Smooth muscle cell (in vitro differentiated cells): ENCODE results near the gene ZNF628. TPM values are rescaled to one million over a fixed set of nuclear protein-coding genes. Genes with fewer than 3 reads are reported as not detected.

ENCODE experiments used
- DNase-seq: peaks from one replicate; lab custom pipeline; 2025; ENCODE audit not compliant: unreplicated experiment; lab: John Stamatoyannopoulos, UW
- H2AFZ ChIP-seq: fragments of 200-600 bp; sonication (generic); 2 replicates; pipeline ENCODE4 v1.6.0; 2016; ENCODE audit warnings: antibody characterized with exemption, low read depth, mild to moderate bottlenecking
- H3F3A ChIP-seq: fragments of 200-600 bp; sonication (generic); 2 replicates; pipeline ENCODE4 v1.6.0; 2017; ENCODE audit warnings: antibody characterized with exemption, low read depth
- H3K27ac ChIP-seq: fragments of 200-600 bp; sonication (generic); 2 replicates; pipeline ENCODE4 v1.5.1; 2016; ENCODE audit warnings: low read depth, mild to moderate bottlenecking
- H3K27me3 ChIP-seq: fragments of 200-600 bp; sonication (generic); 2 replicates; pipeline ENCODE4 v1.6.1; 2016; ENCODE audit warnings: low read depth, mild to moderate bottlenecking
- H3K36me3 ChIP-seq: fragments of 200-600 bp; sonication (generic); 2 replicates; pipeline ENCODE4 v1.5.1; 2016; ENCODE audit warnings: low read depth
- H3K4me1 ChIP-seq: fragments of 200-600 bp; sonication (generic); 2 replicates; pipeline ENCODE4 v1.5.1; 2016; ENCODE audit warnings: low read depth
- H3K4me2 ChIP-seq: fragments of 200-600 bp; sonication (generic); 2 replicates; pipeline ENCODE4 v1.6.0; 2016; ENCODE audit warnings: mild to moderate bottlenecking
- H3K4me3 ChIP-seq: fragments of 200-600 bp; sonication (generic); 2 replicates; pipeline ENCODE4 v1.5.1; 2016; ENCODE audit warnings: mild to moderate bottlenecking
- H3K79me2 ChIP-seq: fragments of 200-600 bp; sonication (generic); 2 replicates; pipeline ENCODE4 v1.6.0; 2016; ENCODE audit warnings: low read depth, mild to moderate bottlenecking
- H3K9ac ChIP-seq: fragments of 200-600 bp; sonication (generic); 2 replicates; pipeline ENCODE4 v1.6.0; 2016; ENCODE audit warnings: low read depth
- H3K9me3 ChIP-seq: fragments of 200-600 bp; sonication (generic); replicated peaks from 2 replicates; pipeline ENCODE4 v1.5.1; 2016; ENCODE audit warnings: low read depth
- H4K20me1 ChIP-seq: fragments of 200-600 bp; sonication (generic); 2 replicates; pipeline ENCODE4 v1.6.0; 2016; ENCODE audit warnings: low read depth
- CTCF ChIP-seq: fragments of 200-600 bp; sonication (generic); IDR thresholded peaks from 2 replicates; pipeline ENCODE4 v1.5.1; 2017; ENCODE audit warnings: borderline replicate concordance, mild to moderate bottlenecking, antibody characterized with exemption; ENCODE audit not compliant: insufficient read depth, poor library complexity, severe bottlenecking
- whole genome bisulfite sequencing: methylation state at CpG from one replicate; pipeline ENCODE4 v1.1.7; 2016; ENCODE audit warnings: low lambda C conversion rate; 5-methylcytosine and 5-hydroxymethylcytosine counted together
- polyA plus RNA-seq: library from polyadenylated mRNA; unstranded; fragments of >200 nt; fragmentation: Nextera tagmentation; extraction: Ambion mirVana; gene quantifications from 2 replicates; pipeline ENCODE4 v1.2.1, GENCODE V29; 2016
- total RNA-seq: library from RNA; depleted of rRNA; stranded (reverse); fragments of >200 nt; gene quantifications from 2 replicates; pipeline ENCODE4 v1.2.3, GENCODE V29; 2014

ZNF628 gene
- total RNA-seq (2.4 and 2.6 TPM in 2 replicates), polyA plus RNA-seq (1.3 and 2.0 TPM in 2 replicates)

- H3F3A ChIP-seq = no peaks in the 10 kb centered on the region
- peak within 1 kb of the TSS; percentile 89 for H2AFZ ChIP-seq
- H3K79me2 ChIP-seq = peaks cover 19% of the 10 kb centered on the region
- peak within 1 kb of the TSS; percentile 83 for H3K4me2 ChIP-seq
- peak within 1 kb of the TSS; percentile 82 for H3K9ac ChIP-seq
- H3K27ac ChIP-seq = peak within 1 kb of the TSS; percentile 89
- TF ChIP-seq CTCF = no peak
- no peaks in the 10 kb centered on the region for H3K36me3 ChIP-seq
- peaks cover 16% of the 10 kb centered on the region for H3K4me1 ChIP-seq
- H4K20me1 ChIP-seq = no peaks in the 10 kb centered on the region
- peak within 1 kb of the TSS; percentile 67 for H3K4me3 ChIP-seq
- 2% methylated on average over 48 of the region's 61 CpGs for WGBS
- no peaks in the 10 kb centered on the region for H3K27me3 ChIP-seq
- no peaks in the 10 kb centered on the region for H3K9me3 ChIP-seq
- DNase-seq = peak; percentile 96
Measured at GRCh38 chr19:55476100-55476775, at the start of gene ZNF628. Gene ZNF628, plus strand, starts transcription at chr19:55476617. Its CDS starts 3,294 bp downstream, at chr19:55479911.

GRCh38 chr19:55431183-55431582 lies 45.2 kb upstream of the ZNF628 start:
- H2AFZ ChIP-seq = no peak overlapping the region
- no peaks in the 10 kb centered on the region for H3K79me2 ChIP-seq
- no peaks in the 10 kb centered on the region for H3K9me3 ChIP-seq
- TF ChIP-seq CTCF = no peak
- no peaks in the 10 kb centered on the region for H4K20me1 ChIP-seq
- H3K36me3 ChIP-seq = no peaks in the 10 kb centered on the region
- H3K9ac ChIP-seq = no peak overlapping the region
- no peak overlapping the region for H3K4me2 ChIP-seq
- H3F3A ChIP-seq = no peaks in the 10 kb centered on the region
- DNase-seq = no peak
- no peak overlapping the region for H3K27ac ChIP-seq
- no peaks in the 10 kb centered on the region for H3K4me1 ChIP-seq
- H3K27me3 ChIP-seq = no peaks in the 10 kb centered on the region
- WGBS = 90% methylated on average over 1 of the region's 1 CpG
- H3K4me3 ChIP-seq = no peak overlapping the region

GRCh38 chr19:55432241-55432959 lies 44.0 kb upstream of the ZNF628 start:
- 96% methylated on average over 14 of the region's 14 CpGs for WGBS
- H3K4me3 ChIP-seq = no peak overlapping the region

More at GRCh38 chr19:55432241-55432959, 44.0 kb upstream of the ZNF628 start:
- Histone ChIP-seq H3F3A (no peaks in the 10 kb centered on the region), H2AFZ (no peak overlapping the region), H3K36me3 (no peaks in the 10 kb centered on the region), H3K4me1 (no peaks in the 10 kb centered on the region), H3K79me2 (no peaks in the 10 kb centered on the region), H3K27ac (no peak overlapping the region), H4K20me1 (no peaks in the 10 kb centered on the region), H3K4me2 (no peak overlapping the region), H3K27me3 (no peaks in the 10 kb centered on the region), H3K9ac (no peak overlapping the region), H3K9me3 (no peaks in the 10 kb centered on the region)
- TF ChIP-seq CTCF = no peak
- no peak for DNase-seq
